DMS153 (cell line): ENCODE measurements around the gene PANX2.

Experiments
- DNase-seq: peaks from one replicate; lab custom pipeline; 2025; lab: John Stamatoyannopoulos, UW

The PANX2 gene

DNA sequence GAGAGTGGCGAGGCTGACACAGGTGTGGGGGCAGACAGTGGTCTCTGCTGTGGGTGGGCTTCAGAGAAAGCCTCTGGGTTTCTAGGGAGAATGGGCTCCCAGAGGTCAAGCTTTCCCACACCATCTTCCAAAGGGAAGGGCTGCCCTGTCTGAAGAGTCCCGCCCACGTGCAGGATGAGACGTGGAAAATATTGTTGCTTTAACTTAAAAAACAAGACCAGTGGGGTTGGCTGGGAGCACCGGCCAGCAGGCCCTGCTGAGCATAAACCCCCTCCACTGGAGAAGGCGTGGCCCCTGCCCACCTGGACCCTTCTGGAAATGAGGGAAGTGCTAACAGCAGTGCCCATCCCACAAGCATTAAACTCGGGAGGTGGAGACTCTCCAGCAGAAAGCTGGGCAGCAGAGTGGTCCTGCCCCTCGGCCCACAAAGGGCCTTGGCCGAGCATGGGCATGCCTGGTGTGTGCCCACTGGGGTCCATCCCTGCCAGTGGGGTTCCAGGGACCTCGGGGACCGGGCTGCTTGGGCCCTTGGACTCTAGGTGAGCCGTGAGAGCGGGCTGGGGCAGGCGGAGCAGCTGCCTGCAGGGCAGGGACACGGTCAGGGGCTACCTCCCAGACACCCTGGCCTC lies 45.6 kb downstream of the PANX2 start:
- DNase-seq: no peak

DNA sequence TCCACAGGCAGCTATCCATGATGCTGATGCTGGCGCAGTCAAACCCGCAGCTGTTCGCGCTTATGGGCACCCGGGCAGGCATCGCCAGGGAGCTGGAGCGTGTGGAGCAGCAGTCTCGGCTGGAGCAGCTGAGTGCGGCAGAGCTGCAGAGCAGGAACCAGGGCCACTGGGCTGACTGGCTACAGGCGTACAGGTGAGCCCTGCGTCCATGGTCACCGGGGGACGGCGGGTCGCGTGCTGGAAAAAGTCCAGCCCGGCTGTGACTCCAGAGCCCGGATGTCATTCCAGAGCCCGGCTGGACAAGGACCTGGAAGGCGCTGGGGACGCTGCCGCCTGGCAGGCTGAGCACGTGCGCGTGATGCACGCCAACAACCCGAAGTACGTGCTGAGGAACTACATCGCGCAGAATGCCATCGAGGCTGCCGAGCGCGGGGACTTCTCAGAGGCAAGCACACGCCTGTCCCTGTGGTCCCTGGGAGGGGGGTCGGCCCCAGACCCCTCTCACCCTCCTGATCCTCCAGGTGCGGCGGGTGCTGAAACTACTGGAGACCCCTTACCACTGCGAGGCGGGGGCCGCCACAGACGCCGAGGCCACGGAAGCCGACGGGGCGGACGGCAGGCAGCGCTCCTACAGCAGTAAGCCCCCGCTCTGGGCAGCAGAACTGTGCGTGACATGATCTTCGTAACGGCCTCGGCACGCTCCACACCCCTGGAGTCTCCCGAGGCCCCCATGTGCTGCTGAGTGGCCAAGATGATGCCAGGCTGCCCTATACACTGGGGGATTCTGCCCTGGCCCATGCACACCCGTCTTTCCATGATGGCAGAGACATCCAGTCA lies 46.4 kb downstream of the PANX2 start:
- no peak for DNase-seq

DNA sequence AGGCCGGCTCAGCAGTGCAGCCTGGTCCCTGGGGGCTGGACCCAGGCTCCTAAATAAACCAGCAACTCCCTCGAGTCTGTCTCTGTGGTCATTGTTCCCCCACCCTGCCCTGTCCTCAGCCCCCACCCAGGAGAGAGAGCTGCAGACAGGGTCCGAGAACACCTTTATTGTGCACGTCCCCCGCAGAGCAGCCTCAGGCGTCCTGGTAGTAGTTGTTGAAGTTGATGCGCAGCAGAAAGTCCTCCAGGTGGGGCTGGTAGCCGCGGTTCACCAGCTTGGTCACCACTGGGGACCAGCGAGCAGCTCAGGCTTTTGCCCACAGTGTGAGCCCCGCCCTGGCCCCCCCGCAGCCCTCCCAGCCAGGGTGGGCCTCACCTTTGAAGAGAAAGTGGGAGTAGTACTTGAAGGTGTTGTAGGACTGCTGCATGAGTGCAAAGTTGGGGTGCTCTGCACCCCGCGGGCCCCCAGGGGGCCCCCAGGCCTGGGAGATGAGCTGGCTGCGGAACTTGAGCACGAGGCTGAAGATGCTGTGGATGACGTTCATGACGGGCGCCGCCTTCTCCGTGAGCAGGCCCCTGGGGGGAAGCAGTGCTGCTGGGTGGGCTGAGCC lies 47.1 kb downstream of the PANX2 start:
- DNase-seq: no peak

DNA sequence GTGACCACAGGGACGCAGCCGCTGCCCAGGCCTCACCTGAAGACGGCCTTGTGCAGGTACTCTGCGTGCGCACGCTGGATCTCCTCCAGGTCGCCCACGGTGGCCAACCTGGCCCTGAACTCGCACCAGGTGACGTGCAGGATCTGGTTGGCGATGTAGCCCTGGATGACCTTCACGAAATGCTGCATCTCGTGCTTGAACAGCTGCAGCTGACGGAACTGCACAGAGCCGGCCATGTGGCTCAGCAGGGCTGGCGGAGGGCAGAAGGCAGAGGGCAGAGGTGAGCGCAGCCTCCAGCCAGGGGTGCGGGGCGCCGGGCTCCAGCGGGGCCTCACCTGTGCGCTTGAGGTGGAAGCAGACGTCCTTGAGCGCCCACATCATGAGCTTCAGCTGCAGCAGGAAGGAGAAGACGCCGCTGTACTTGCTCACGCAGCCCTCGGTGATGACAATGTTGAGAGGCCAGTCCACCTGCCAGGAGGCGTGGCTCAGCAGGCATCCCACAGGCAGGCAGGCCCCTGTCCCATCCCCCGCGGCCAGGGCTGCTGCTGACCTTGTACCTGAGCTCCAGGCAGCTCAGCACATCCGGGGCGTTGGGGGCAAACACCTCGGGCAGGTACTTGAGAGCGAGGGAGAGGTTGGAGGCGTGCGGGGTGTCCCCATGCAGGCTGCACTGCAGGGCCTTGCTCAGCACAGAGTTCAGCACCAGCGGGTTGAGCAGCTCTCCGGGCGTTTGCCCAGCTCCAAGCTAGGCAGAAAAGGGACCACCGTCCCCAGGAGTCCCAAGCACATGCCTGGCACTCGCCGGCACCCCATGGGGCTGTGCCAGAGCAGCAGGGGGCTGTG lies 47.8 kb downstream of the PANX2 start:
- DNase-seq: no peak

DNA sequence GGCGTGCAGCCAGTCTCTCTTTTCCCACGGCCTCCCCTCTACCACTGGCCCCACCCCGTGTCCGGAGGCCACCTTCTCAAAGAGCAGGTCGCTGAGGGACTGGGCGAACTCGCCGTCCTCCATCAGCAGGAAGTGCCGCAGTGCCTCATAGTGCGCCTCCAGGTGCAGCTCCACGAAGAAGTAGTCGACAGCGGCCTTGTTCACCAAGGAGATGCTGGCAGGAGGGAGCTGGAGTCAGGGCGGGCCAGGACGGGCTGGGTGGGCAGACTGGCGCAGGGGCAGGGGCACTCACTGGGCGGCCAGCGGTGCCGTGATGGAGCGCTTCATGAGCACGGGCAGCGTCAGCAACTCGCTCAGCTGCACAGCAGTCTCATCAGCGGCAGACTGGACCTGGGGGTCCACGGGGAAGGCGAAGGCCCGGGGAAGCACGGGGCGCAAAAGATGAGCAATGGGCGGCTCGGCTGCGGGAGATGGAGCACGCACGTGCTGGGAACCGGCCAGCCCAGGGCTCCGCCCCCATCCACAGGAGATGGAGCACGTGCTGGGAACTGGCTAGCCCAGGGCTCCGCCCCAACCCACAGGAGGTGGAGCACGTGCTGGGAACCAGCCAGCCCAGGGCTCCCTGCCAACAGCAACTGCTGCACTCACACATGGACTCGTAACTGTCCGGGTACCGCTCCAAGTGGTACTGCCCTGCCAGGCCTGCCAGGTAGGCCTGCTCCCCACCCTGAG lies 48.6 kb downstream of the PANX2 start:
- peak; percentile 63 for DNase-seq

DNA sequence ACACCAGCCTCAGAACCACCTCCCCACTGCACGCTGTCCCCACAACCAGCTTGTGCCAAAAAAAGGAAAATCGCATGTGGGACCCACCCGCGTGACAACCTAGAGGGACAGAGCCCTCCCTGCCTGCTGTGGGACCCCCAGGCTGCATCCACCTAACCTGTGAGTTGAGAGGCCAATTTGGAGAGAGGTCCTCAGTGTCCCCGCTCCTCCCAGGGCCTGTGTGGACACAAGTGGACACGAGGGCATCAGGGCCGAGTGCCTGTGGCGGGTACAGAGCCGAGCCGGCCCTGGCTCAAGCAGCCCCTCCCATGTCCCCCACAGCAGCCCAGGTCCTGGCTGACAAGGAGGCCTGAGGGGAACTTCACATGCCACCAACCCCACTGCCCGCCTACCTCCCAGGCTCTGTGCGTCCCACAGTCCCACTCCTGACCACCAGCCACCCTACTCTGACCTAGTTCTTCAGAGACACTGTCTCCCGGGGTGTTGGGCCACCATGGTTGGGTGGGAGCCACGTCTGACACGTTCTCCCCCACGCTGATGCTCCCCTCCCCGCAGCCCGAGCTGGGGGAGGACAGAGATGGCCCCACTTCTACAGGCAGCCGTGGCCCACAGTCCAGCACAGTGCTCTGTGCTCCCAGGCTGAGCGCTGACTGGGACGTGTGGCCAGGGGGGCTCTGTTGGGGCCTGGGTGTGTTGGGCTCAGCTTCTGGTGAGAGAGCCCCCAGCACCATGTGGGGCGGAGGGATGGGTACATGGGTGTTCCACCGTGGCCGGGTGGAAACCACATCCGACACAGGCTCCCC lies 49.5 kb downstream of the PANX2 start:
- DNase-seq: no peak

DNA sequence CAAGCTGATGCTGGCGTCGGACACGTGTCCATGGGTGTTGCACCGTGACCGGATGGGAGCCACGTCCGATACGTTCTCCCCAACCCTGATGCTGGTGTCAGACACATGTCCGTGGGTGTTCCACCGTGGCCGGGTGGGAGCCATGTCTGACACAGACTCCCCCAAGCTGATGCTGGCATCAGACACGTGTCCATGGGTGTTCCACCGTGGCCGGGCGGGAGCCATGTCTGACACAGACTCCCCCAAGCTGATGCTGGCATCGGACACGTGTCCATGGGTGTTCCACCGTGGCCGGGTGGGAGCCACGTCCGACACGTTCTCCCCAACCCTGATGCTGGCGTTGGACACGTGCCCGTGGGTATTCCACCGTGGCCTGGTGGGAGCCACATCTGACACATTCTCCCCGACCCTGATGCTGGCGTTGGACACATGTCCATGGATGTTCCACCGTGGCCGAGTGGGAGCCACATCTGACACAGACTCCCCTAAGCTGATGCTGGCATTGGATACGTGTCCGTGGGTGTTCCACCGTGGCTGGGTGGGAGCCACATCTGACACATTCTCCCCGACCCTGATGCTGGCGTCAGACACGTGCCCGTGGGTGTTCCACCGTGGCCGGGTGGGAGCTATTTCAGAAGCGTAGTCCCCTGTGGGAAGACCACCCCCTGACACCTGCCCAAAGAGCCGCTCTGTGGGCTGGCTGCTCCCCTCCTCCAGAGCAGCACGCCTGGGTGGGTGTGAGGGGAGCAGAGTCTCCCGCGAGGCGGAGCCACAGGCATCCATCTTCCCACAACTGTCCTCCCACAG lies 50.3 kb downstream of the PANX2 start:
- DNase-seq: no peak

DNA sequence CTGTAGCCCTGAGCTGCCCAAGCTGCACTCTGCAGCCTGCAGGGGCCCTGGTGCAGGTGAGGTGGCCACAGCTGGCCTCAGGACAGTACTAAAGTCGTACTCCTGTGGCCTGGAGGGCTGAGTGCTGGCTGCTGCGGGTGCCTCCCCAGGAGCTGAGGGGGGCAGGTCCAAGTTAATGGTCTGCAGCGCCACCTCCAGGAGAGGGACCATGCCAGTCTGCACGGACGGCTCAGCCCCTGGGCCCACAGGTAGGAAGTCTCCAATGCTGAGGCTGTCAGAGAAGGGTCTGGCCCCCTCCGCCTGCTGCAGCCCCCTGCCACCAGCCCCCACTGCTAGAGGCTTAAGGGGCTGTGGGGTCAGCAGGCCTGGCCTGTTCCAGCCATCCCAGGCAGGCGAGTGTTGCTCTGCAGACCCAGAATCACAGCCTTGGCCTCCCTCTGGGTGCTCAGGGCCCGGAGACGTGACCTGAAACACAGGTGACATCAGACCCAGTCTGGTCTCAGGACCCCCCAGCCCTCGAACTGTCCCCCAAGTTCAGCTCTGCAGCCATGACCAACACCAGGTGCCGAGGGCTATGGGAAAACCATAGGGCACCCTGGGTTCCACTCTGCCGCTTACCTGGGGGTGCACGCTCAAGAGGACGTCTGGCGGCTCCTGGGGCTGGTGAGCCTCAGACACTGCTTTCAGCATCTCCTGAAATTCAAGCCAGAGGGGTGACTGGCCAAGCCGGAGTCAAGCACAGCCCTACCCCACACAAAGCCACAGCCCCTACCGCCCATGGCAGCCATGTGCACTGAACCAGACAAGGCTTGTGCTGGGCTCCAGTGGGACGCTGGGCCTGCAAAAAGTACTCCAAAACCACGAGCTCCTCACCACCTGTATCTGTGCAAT lies 51.1 kb downstream of the PANX2 start:
- no peak for DNase-seq

DNA sequence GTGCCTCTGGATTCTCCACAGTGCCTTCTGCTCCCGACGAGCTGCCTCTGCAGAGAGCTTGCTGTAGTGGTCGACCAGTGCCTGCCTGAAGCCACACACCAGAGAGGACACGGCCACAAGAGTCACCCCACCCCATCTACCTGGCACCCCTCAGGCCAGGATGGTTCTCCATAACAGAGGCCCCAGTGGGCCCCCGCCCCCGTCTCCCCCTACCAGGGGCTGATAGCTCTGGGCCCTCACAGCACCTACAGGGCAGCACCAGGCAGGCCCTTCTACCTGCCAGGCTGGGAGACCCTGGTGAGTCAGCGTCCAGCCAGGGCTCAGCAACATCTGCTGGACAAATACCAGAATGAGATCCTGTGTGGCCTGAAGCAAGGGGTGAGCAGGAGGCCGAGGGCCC lies 52.0 kb downstream of the PANX2 start:
- DNase-seq: no peak

DNA sequence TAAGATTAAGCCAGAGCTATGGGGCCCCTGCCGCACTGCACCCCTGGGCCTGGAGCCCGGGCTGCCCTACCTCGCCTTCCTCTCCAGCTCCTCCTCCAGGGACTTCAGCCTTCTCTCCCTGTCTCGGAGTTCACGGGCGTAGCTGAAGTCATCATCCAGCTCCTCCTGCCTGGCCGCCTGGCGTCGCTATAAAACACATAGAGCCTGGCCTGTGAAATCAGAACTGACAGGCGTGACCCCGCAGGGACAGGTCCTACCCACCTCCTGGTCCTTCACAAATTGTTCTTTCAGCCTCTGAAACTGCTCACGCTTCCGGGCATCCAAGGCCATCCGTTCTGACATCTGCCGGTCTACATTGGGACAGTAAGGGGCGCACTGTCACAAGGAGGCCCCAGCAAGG lies 53.5 kb downstream of the PANX2 start:
- no peak for DNase-seq

DNA sequence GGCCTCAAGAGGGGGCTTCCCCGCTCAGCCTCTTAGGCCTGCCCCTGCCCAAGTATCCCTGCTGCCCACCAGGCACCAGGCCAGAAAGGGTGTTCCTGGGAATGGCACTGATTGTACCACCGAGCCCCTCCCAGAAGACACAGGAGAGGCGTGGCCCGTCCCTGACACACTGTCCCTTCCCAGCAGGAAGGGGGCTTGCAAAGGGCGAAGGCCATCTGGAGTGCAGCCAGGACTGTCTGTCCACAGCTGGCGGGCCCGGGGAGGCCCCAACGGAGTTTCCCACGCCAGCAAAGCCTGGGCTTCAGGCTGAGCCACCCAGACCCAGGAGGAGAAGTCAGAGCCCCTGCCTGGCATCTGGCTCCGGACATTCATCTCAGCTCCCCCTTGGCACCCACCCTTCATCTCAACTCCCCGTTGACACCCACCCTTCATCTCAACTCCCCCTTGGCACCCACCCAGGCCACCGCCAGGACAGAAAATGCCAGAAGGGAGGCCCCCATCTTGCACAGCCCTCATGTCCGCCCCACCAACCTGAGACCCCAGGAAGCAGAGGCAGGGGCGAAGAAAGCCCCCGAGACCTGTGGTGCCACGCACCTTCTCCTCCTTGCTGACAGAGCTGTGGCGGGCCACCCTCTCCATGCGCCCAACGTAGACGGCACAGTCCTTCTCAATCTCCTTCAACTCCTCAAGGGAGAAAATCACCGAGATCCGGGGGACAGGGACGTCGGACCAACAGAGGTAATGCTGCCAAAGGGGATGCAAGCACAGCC lies 54.9 kb downstream of the PANX2 start:
- DNase-seq: no peak

DNA sequence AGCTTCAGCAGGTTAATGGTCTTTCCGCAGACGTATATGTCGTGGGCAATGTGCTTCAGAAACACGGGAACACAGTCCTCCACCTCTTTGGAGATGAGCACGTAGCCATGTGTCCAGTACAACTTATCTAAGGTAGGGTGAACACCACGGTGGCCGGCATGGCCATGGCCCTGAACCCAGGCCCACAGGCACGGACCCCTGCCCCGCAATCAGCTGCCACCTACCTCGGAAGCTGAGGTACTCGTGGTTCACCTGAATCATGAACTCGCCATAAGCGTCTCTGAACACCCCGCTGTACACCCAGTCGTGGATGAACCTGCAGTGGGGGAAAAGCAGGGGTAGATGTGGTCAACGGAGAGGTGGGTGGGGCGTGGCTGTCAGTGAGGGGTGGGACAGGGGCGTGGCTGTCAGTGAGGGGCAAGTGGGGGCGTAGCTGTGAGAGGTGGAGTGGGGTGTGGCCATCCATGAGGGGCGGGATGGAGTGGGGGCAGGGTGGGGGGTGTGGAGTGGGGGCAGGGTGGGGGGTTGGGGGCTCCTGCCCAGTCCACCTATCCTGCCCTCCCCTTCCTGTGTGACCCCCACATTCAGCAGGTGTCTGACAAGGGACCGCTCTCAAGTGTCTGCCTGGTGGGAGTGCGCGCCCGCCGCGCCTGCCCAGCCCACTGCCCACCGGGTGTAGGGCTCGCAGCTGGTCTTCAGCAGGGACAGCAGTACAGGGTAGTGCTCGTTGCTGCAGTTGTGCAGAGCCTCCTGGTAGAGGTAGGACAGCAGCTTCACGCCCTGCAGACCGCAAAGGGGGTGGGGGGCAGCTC lies 55.7 kb downstream of the PANX2 start:
- DNase-seq: no peak

DNA sequence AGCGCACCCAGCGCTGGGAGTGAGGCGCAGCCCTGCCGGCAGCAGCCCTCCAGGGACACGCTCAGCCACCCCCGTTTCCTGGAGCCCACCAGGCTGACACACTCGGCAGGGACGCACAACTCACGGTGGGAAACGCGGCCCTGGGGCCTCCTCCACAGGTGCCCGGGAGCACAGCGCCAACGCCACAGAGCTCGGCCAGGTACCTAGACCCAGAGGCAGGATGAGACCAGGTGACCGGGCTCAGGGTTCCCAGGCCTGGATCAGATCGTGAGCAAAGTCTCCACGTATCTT lies 56.3 kb downstream of the PANX2 start:
- DNase-seq: no peak

DNA sequence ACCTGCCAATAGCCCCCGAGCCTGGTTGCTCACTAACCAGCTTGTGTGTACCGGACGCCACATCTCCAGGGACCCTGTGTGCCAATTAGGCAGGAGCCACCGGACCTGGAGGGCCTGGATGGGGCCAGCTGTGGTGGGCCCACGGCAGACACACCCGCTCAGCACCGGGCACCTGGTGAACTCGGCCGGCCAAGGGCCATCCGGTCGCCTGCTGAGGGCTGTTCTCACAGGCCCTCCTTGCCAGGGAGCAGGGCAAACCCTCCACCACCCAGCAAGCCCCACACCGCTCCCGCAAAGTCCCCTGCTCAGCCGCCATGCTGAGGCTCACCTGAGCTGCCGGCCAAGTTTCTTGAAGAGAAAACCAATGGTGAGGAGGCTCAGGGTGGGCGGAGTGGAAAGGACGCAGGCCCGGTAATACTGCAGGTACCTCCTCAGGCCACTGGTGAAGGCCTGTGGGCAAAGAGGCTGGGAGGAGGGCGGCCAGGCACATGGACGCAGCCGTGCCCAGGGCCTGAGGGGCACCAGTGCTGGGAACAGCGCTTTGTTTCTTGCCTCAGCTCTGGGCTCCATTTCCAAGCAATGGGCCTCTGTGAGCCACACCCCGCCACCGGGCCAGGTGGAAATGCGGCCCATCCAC lies 57.2 kb downstream of the PANX2 start:
- DNase-seq: no peak

DNA sequence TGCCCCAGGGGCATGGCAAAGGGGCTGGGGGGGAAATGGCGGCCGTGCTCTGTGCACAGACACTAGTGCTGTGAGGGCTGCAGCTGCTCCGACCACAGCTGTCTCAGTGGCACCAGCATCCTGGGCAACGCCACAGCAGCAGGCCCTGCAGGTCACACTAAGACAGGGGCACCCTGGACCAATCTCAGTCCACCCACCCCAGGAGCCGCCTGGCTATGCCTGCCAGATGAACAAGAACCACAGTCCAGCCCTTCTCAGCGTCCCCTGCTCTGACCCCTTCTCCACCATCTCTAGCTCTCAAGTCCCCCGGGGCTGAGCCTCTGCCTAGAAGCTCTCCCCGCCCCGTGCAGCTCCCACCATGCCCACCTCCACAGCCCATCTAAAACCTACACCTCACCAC lies 57.8 kb downstream of the PANX2 start:
- no peak for DNase-seq

DNA sequence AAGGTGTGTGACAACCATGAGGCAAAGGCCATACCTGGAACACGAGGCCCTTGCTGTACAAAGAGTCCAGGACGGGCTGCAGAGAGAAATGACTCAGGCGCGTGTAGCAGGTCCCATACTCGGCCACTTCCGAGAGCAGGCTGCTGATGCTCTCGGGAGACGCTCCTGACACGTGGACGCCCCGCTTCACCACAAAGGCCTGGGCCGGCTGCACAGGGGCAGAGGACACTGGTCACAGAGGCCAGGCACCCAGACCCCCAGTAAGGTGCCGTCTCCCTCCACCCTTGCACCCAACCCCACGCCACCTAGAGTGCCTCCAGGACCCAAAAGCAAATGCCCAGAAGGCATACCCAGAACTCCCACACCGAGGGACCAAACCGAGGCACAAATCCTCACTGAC lies 58.8 kb downstream of the PANX2 start:
- no peak for DNase-seq
